ENCODE measurements around the gene ELF4.

- no peak for TF ChIP-seq EZH2 (IDR thresholded peaks at IDR 0.05; ENCODE audit: borderline replicate concordance)
- TF ChIP-seq CTCF (IDR thresholded peaks at IDR 0.05; ENCODE audit: poor library complexity) = no peak
- no peak for TF ChIP-seq EZH2phosphoT487 (IDR thresholded peaks at IDR 0.05; ENCODE audit: low read depth, severe bottlenecking, unreplicated experiment)
Measured at GRCh38 chrX:130117166-130117565, 6.9 kb upstream of the ELF4 start.

Data from hepatocyte (in vitro differentiated cells).